Glutamatergic neuron (in vitro differentiated cells): ENCODE results near the gene LARP1B. TPM values are rescaled to one million over a fixed set of nuclear protein-coding genes. Genes with fewer than 3 reads are reported as not detected.

Source experiments
- DNase-seq: peaks from one replicate; pipeline ENCODE4 v3.0.0; 2022
- H3K27ac Mint-ChIP-seq: one replicate; pipeline ENCODE4 v1.8.0; 2020; ENCODE audit warnings: mild to moderate bottlenecking, mixed read lengths, inconsistent platforms; ENCODE audit not compliant: unreplicated experiment
- H3K27me3 Mint-ChIP-seq: one replicate; pipeline ENCODE4 v1.8.0; 2020; ENCODE audit warnings: mild to moderate bottlenecking, moderate library complexity, mixed read lengths, inconsistent platforms; ENCODE audit not compliant: unreplicated experiment
- H3K36me3 Mint-ChIP-seq: one replicate; pipeline ENCODE4 v1.8.0; 2020; ENCODE audit warnings: mild to moderate bottlenecking, mixed read lengths, inconsistent platforms; ENCODE audit not compliant: unreplicated experiment
- H3K4me1 Mint-ChIP-seq: one replicate; pipeline ENCODE4 v1.8.0; 2020; ENCODE audit warnings: mild to moderate bottlenecking, low read depth, mixed read lengths, inconsistent platforms; ENCODE audit not compliant: unreplicated experiment
- H3K4me3 Mint-ChIP-seq: one replicate; pipeline ENCODE4 v1.8.0; 2020; ENCODE audit warnings: mild to moderate bottlenecking, mixed read lengths, inconsistent platforms; ENCODE audit not compliant: unreplicated experiment
- H3K9me3 Mint-ChIP-seq: one replicate; pipeline ENCODE4 v1.8.0; 2020; ENCODE audit warnings: mild to moderate bottlenecking, moderate library complexity, mixed read lengths, inconsistent platforms; ENCODE audit not compliant: unreplicated experiment
- long read RNA-seq: library from polyadenylated mRNA; unstranded; transcript quantifications from one replicate; pipeline ENCODE4 v2.0.0, GENCODE V29; 2020; ENCODE audit not compliant: unreplicated experiment
- total RNA-seq: library from RNA; stranded (reverse); fragmentation: NEBNext Ultra II Directional; extraction: Animal tissue kit (Norgen Biotek cat#: 25700); gene quantifications from one replicate; pipeline ENCODE4 v1.2.1, GENCODE V29; 2021; ENCODE audit not compliant: unreplicated experiment
- TF ChIP-seq, protein P1 (sequence below): fragments of 200-600 bp; sonication (generic); IDR thresholded peaks from one replicate; pipeline ENCODE4 v1.5.0; 2021; ENCODE audit not compliant: partially characterized antibody, unreplicated experiment

LARP1B gene
- total RNA-seq = 16.1 TPM
- long read RNA-seq, partial matches to known transcripts = 1 of 3 reads
- long read RNA-seq, other reads (novel, unspliced or antisense) = 1 of 3 reads

GRCh38 chr4:128060699-128061565, at the start of gene LARP1B:
Gene LARP1B (plus strand): TSS chr4:128061312. CDS start chr4:128074952, 13,640 bp downstream.
- TF ChIP-seq, protein P1, sequence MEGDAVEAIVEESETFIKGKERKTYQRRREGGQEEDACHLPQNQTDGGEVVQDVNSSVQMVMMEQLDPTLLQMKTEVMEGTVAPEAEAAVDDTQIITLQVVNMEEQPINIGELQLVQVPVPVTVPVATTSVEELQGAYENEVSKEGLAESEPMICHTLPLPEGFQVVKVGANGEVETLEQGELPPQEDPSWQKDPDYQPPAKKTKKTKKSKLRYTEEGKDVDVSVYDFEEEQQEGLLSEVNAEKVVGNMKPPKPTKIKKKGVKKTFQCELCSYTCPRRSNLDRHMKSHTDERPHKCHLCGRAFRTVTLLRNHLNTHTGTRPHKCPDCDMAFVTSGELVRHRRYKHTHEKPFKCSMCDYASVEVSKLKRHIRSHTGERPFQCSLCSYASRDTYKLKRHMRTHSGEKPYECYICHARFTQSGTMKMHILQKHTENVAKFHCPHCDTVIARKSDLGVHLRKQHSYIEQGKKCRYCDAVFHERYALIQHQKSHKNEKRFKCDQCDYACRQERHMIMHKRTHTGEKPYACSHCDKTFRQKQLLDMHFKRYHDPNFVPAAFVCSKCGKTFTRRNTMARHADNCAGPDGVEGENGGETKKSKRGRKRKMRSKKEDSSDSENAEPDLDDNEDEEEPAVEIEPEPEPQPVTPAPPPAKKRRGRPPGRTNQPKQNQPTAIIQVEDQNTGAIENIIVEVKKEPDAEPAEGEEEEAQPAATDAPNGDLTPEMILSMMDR = no peak
- peak; percentile 96 for DNase-seq
- Mint-ChIP-seq H3K4me1 (peaks cover 3% of the 10 kb centered on the region), H3K27me3 (peaks cover 3% of the 10 kb centered on the region), H3K27ac (peak within 1 kb of the TSS; percentile 86), H3K4me3 (peak within 1 kb of the TSS; percentile 88), H3K9me3 (peaks cover 7% of the 10 kb centered on the region), H3K36me3 (no peaks in the 10 kb centered on the region)

DNA sequence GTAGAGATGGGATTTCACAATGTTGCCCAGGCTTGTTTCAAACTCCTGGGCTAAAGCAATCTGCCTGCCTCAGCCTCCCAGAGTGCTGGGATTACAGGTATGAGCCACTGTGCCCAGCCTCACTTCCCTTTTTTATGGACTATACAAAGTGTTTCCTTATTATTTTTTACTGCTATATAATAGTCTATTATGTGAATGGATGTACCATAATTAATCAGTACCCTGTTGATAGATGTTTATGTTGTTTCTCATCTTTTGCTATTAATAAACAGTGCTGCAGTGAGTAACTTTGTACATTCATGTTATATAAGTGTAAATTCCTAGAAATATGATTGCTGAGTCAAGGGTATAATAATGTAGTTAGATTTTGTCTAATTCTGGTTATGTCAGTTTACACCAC, 35.8 kb upstream of the LARP1B start:
- Mint-ChIP-seq H3K27ac (no peak overlapping the region), H3K4me3 (no peak overlapping the region), H3K9me3 (peaks cover 2% of the 10 kb centered on the region), H3K4me1 (no peaks in the 10 kb centered on the region), H3K27me3 (no peaks in the 10 kb centered on the region), H3K36me3 (peaks cover 7% of the 10 kb centered on the region)
- TF ChIP-seq, protein P1 = no peak
- DNase-seq = no peak

DNA sequence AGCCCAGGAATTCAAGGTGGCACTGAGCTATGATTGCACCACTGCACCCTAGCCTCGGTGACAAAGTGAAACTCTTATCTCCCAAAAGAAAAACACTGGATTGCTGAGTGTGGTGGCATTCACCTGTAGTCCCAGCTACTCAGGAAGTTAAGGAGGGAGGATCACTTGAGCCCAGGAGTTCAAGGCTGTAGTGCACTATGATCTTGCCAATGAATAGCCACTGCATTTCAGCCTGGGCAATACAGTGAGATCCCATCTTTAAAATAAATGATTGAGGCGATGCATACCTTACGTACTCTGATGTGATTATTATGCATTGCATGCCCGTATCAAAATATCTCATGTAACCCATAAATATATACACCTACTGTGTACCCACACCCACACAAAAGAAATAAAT, 31.2 kb upstream of the LARP1B start:
- Mint-ChIP-seq H3K4me1 (no peaks in the 10 kb centered on the region), H3K4me3 (no peak overlapping the region)
- DNase-seq = no peak

GRCh38 chr4:128031756-128032384, 29.2 kb upstream of the LARP1B start:
- Mint-ChIP-seq H3K27me3 (peaks cover 2% of the 10 kb centered on the region), H3K9me3 (no peaks in the 10 kb centered on the region), H3K4me1 (no peaks in the 10 kb centered on the region), H3K4me3 (no peak overlapping the region), H3K36me3 (no peaks in the 10 kb centered on the region), H3K27ac (no peak overlapping the region)
- no peak for DNase-seq
- TF ChIP-seq, protein P1 = no peak

More for the DNA sequence above, 31.2 kb upstream of the LARP1B start:
- Mint-ChIP-seq H3K36me3 (no peaks in the 10 kb centered on the region), H3K9me3 (no peaks in the 10 kb centered on the region), H3K27ac (no peak overlapping the region), H3K27me3 (peaks cover 2% of the 10 kb centered on the region)
- TF ChIP-seq, protein P1 = no peak
